GM12891 (cell line): ENCODE measurements around the gene EDA.

Experiments
- PAX5 ChIP-seq: IDR thresholded peaks from 2 replicates; pipeline ENCODE4 v1.6.1; 2011; ENCODE audit warnings: low read length, moderate library complexity, mild to moderate bottlenecking; ENCODE audit not compliant: insufficient read depth, severe bottlenecking
- POLR2A ChIP-seq: IDR thresholded peaks from 2 replicates; pipeline ENCODE4 v1.6.1; 2011; ENCODE audit warnings: low read depth, low read length, control low read depth
- POLR2AphosphoS5 ChIP-seq: IDR thresholded peaks from 2 replicates; pipeline ENCODE4 v1.6.1; 2011; ENCODE audit warnings: low read depth, low read length, control low read depth
- POU2F2 ChIP-seq: IDR thresholded peaks from 2 replicates; pipeline ENCODE4 v1.6.1; 2011; ENCODE audit warnings: low read depth, mild to moderate bottlenecking, control low read depth, low read length, moderate library complexity
- SPI1 ChIP-seq: IDR thresholded peaks from 2 replicates; pipeline ENCODE4 v1.6.1; 2011; ENCODE audit warnings: low read depth, low read length, control low read depth
- TAF1 ChIP-seq: IDR thresholded peaks from 2 replicates; pipeline ENCODE4 v1.6.1; 2011; ENCODE audit warnings: low read depth, low read length, control low read depth

GRCh38 chrX:69919749-69920148 is 303.8 kb downstream of the EDA start:
- TF ChIP-seq TAF1 (no peak), POLR2AphosphoS5 (no peak), POLR2A (no peak), SPI1 (no peak), POU2F2 (no peak), PAX5 (no peak)
